HG02623 (cell line): ENCODE data around the gene CD48.

Source experiments
- ATAC-seq: cut with Tn5 transposase; IDR thresholded peaks from one replicate; pipeline ENCODE4 v1.9.1; 2021; ENCODE audit warnings: moderate library complexity; ENCODE audit not compliant: unreplicated experiment

CD48 gene

DNA sequence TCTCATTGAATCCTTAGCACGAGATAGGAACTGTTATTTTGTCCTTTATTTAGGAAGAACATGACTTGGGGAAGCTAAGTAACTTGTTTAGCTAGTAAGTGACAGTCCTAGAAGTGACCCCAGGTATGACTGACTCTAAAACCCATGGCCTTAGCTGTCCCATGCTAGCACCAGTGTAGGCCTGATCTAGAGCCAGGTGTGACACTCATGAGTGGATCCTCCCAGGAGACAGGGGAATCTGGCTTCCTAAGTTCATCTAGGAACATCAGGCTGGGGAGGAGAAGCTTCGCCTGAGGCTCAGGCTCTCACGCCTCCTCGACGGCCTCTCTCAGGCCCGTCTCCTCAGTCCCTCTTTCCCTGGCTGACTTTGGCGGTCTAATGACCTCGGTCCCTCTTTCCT, 31.2 kb downstream of the CD48 start:
- ATAC-seq = no peak

DNA sequence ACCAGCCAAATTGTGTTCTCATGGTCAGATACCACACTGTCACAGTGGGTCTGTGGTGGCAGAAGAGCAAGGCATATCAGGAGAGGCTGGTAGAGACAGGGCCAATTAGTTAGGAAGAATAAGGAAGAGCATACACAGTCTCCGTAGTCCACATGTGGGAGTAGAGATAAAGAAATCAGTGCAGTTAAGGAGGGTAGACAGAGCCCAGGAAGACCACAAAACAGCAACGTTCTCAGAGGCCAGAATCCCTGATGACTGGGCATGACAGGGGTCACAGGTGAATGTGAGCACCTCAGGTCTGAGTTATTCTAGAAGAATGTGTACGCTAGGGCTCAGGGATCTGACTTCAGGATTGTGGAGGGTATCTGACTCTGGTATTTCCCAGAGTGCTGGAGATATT, 31.7 kb downstream of the CD48 start:
- ATAC-seq = no peak

GRCh38 chr1:160676869-160677597, 34.6 kb downstream of the CD48 start:
- no peak for ATAC-seq

DNA sequence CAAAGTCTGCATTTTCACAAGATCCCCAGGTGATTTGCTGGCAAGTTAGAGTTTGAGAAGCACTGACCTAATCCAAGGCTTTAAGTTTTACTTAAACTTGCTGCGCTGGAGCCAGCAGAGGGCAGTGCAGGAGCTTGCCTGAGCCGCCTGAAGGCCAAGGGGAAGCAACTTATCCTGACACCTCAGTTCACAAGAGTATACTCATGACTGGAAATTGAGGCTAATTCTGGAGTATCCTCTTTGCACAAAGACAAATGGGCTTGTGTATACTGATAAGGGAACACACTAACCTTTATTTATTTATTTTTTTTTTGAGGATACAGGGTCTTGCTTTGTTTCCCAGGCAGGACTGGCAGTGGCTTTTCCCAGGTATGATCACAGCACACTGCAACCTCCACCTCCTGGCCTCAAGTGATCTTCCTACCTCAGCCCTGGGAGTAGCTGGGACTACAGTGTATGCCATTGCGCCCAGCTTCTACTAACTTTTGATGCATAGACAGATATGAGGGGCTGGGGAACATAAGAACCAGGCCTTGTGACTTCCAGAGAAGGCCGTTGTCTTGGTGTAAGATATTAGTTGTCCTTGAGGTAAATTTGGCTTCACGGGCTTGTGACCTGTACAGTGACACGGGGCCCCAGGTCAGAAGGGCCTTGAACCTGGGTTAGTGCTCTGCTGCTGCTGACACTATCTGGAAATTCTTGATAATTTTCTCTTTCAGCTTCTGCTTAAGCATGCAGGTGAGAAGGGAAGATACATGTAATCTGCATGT, 35.8 kb downstream of the CD48 start:
- ATAC-seq = no peak

DNA sequence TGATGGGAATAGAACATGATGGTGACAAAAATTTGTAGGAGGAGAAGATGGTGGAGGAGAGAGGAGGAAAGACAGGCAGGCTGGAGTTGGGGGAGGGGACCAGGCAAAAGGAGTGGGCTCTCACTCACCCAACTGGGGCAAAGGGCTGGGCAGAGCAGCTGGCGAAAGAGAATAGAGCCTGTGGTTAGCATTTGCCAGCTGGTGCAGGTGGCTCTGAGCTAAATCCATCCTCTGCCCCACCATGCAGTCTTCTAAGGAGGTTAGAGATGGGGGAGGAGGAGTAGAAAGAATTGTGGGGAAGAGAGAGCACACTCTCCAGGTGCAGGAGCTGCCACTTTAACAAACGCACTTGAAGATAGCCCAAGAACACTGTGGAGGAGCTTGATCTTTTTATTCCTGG, 37.2 kb downstream of the CD48 start:
- ATAC-seq = no peak

DNA sequence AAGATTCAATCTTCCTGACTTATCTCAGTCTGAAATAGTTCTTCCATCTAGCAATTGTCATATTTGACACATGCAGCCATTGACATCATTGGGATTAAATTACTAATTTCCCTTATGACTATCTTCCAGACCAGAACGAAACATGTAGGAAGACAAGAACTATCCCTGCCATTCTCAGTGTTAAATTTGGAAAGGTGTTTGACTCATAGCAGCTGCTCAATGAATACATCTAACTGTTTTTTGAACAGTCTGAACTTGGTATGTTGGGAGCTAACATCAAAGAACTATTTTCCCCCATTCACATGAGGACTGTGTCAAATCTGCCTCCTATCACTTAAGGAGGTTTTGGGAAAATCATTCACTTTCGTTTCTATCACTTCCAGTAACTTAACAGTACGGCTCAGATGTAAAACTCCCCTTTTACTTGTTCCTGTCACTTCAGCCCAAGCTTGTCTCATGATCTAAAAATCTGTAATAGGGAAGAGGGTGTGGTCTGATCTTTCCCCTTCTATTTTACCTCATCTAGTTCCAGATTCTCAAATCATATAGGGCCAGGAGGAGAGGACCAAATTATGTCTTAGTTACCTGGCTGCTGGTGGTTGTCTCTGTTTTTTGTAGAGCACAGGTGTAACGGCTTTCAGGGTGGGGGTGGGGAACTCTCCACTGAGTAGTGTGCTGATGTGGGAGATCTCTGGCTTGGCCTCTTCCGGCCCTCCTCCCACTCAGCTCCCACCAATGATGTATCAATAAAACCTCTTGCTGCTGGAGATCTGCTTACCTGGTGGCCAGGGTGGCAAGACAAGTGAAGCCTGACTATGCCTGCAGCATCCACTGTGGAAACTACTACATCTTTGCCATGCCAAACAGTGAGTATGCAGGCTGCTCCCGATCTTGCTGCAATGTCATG, 38.6 kb downstream of the CD48 start:
- ATAC-seq = no peak

DNA sequence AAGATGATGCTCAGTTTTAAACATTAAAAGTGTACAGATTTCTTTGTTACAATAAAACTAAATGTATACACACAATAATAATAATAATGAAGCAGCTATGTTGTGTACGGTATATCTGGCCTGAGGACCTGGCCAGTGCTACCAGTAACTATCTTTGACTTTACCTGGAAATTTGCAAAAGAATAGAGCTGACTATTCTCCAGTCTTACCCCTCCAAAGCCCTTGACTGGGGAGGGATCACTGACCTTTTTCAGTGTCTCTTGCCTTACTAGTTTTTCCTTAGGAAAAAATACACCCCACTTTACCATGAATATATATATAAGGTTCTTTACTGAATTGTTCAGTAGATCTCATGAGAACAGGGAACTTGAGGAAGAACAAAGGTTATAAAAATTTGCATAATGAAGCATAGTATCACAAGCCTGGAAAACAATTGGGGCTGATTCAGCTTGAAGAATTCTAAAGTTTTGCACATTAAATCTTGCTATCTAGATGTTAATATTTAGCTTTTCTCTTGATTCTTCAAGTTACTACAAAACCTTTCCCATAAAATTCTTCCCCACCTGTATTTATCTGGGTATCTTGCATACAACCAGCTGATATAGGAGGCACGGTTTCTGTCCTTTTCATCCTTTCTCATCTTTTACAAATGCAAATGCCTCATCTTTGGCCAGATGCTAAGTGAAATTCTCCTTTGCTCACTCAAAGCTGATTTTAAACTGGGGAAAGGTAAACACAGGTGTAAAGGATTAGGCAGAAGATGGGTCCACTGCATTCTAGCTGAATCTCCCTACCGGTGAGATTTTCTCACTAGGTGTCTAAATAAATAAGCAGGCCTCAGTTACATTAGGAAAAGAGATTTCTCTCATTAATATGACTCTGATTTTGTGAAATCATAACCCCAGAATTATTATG, 39.8 kb downstream of the CD48 start:
- no peak for ATAC-seq

GRCh38 chr1:160670701-160671100, 40.9 kb downstream of the CD48 start:
- ATAC-seq = no peak

DNA sequence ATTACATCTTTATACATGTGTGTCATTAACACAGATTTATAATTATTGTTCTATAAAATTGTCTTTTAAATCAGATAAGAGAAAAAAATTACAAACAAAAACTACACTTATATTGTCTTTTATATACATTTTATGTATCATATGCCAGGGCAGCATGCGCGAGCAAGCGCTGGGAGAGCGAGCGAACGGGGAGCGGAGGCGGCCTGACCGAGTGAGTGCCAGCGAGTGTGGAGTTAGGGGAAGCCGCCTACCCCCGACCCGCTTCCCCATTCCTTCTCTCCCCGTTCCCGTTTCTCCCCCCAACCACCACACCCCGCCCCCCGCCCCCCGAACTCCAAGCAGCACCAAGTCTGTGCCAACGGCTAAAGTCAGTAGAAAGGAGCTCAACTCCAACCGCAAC, 41.8 kb downstream of the CD48 start:
- ATAC-seq = no peak

- ATAC-seq = no peak
These were observed 42.3 kb downstream of the CD48 start for GRCh38 chr1:160669276-160669675.

GRCh38 chr1:160667896-160668295, 43.7 kb downstream of the CD48 start:
- ATAC-seq = no peak

- no peak for ATAC-seq
These were observed 45.6 kb downstream of the CD48 start for GRCh38 chr1:160666079-160666442.

- no peak for ATAC-seq
These were observed 46.1 kb downstream of the CD48 start for GRCh38 chr1:160665330-160666078.

DNA sequence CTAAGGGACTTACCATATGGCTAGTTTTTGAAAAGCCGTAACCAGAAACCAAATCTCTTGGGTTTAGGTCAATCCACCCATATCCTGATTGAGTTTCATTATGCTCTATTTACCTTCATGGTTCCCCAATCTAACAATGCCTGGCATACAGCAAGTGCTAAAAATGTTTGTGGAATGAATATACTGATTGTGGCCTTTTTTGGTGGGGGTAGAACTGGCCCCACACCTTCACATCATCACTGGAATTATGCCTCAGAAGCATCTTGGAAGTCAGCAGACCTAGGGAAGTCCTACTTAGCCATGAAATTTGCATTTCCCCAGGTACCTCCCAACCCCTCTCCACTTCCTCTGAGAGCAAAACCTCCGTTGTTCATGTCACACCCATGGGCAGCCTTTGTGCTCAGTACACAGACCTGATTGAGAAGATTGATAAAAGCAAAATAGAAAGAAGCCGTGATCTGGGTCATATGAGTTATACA, 47.0 kb downstream of the CD48 start:
- peak; percentile 63 for ATAC-seq

- ATAC-seq = no peak
These were observed 48.7 kb downstream of the CD48 start for GRCh38 chr1:160662910-160663309.

- ATAC-seq = no peak
These were observed 52.1 kb downstream of the CD48 start for GRCh38 chr1:160659566-160659965.

- ATAC-seq = no peak
These were observed 52.8 kb downstream of the CD48 start for GRCh38 chr1:160658814-160659193.

- no peak for ATAC-seq
These were observed 53.3 kb downstream of the CD48 start for GRCh38 chr1:160658162-160658813.

DNA sequence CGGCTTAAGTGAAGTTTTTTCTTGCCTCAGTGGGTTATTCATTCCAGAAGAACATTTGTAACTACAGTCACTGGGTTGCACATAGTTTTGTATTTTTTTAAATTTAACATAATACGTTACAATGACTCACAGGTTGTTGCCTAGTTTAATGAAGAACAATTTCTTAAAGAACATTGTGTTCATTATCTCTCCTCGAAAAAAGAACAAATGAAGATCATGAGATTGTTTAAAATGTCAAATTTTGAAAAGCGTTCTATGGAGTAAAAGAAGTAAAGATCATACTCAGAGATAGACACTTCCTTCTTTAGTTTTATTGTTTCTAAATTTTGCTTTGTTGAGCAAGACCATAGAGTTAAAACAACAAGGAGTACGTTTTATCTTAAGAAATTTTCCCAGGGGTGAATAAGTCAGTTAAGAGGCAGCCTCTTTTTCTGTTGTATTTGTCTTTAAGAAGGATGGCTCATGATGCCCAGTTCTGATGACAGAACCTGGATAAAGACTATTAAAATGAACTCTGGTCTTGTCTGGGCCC, 54.3 kb downstream of the CD48 start:
- no peak for ATAC-seq
